HEK293 (cell line): ENCODE data around the gene LPO.

ENCODE experiments used
- CTCF ChIA-PET: fragments of 350-600 bp; formaldehyde crosslinking; extraction: SDS; loops from one replicate; lab custom pipeline; 2021; ENCODE audit warnings: antibody characterized with exemption; lab: Yijun Ruan, JAX
- POLR2A ChIA-PET: fragments of 300-600 bp; formaldehyde crosslinking; extraction: SDS; loops from one replicate; lab custom pipeline; 2020; ENCODE audit warnings: antibody characterized with exemption, inconsistent platforms; lab: Yijun Ruan, JAX
- H3K27ac ChIP-seq: fragments of 200-500 bp; sonication (Bioruptor generic); 2 replicates; pipeline ENCODE4 v1.5.1; 2014; ENCODE audit warnings: low read depth, low read length, control low read depth, inconsistent platforms; ENCODE audit errors: extremely low read depth
- H3K36me3 ChIP-seq, 2 experiments: fragments of 200-500 bp in 1 of 2; sonication (Bioruptor generic) in 1 of 2; 1 replicate in 1 of 2; 2 replicates in 1 of 2; pipeline ENCODE4 v1.5.1; 2014 to 2017; ENCODE audit warnings: inconsistent platforms in 2 of 2, low read length in 2 of 2; ENCODE audit not compliant: control insufficient read depth in 2 of 2, insufficient read depth in 1 of 2
- H3K4me1 ChIP-seq: fragments of 200-500 bp; sonication (Bioruptor generic); 2 replicates; pipeline ENCODE4 v1.5.1; 2014; ENCODE audit warnings: mild to moderate bottlenecking, low read length, inconsistent platforms; ENCODE audit not compliant: control insufficient read depth, insufficient read depth
- H3K4me3 ChIP-seq: 2 replicates; pipeline ENCODE4 v1.5.1; 2011; ENCODE audit warnings: low read depth, mild to moderate bottlenecking, control low read depth, low read length, moderate library complexity
- H3K9me3 ChIP-seq: fragments of 200-500 bp; sonication (Bioruptor generic); 2 replicates; pipeline ENCODE4 v1.5.1; 2014; ENCODE audit warnings: low read depth, low read length, inconsistent platforms; ENCODE audit not compliant: control insufficient read depth, insufficient read depth
- BCL11A ChIP-seq: fragments of 450-650 bp; formaldehyde crosslinking; IDR thresholded peaks from 2 replicates; pipeline ENCODE4 v1.5.1; 2016; ENCODE audit warnings: low read depth, missing biosample characterization, missing genetic modification characterization
- BCL6B ChIP-seq: fragments of 450-650 bp; formaldehyde crosslinking; IDR thresholded peaks from 2 replicates; pipeline ENCODE4 v1.5.1; 2017; ENCODE audit warnings: missing biosample characterization, missing genetic modification characterization
- CTCF ChIP-seq: fragments of 450-650 bp; formaldehyde crosslinking; IDR thresholded peaks from 2 replicates; pipeline ENCODE4 v1.5.1; 2016; ENCODE audit warnings: missing biosample characterization, missing genetic modification characterization
- GLI4 ChIP-seq: fragments of 450-650 bp; formaldehyde crosslinking; IDR thresholded peaks from 2 replicates; pipeline ENCODE4 v1.5.1; 2016; ENCODE audit warnings: missing biosample characterization, missing genetic modification characterization
- OSR2 ChIP-seq: fragments of 450-650 bp; formaldehyde crosslinking; IDR thresholded peaks from 2 replicates; pipeline ENCODE4 v1.5.1; 2016; ENCODE audit warnings: missing biosample characterization, missing genetic modification characterization
- PRDM1 ChIP-seq: fragments of 450-650 bp; formaldehyde crosslinking; IDR thresholded peaks from 2 replicates; pipeline ENCODE4; 2016; ENCODE audit warnings: missing biosample characterization, missing genetic modification characterization
- SP2 ChIP-seq: fragments of 450-650 bp; formaldehyde crosslinking; IDR thresholded peaks from 2 replicates; pipeline ENCODE4 v1.5.1; 2016; ENCODE audit warnings: missing biosample characterization, missing genetic modification characterization
- TSHZ1 ChIP-seq: fragments of 450-650 bp; formaldehyde crosslinking; IDR thresholded peaks from 2 replicates; pipeline ENCODE4 v1.5.1; 2016; ENCODE audit warnings: missing biosample characterization, missing genetic modification characterization, borderline replicate concordance
- ZBTB1 ChIP-seq: fragments of 450-650 bp; formaldehyde crosslinking; IDR thresholded peaks from 2 replicates; pipeline ENCODE4 v1.5.1; 2016; ENCODE audit warnings: missing biosample characterization, missing genetic modification characterization
- ZFP41 ChIP-seq: fragments of 450-650 bp; formaldehyde crosslinking; IDR thresholded peaks from 2 replicates; pipeline ENCODE4 v1.5.1; 2016; ENCODE audit warnings: missing biosample characterization, missing genetic modification characterization, borderline replicate concordance
- ZNF114 ChIP-seq: fragments of 450-650 bp; formaldehyde crosslinking; IDR thresholded peaks from 2 replicates; pipeline ENCODE4 v1.5.0; 2017; ENCODE audit warnings: missing biosample characterization, missing genetic modification characterization
- ZNF132 ChIP-seq: fragments of 450-650 bp; formaldehyde crosslinking; IDR thresholded peaks from 2 replicates; pipeline ENCODE4 v1.5.1; 2017; ENCODE audit warnings: missing biosample characterization, missing genetic modification characterization, borderline replicate concordance
- ZNF140 ChIP-seq: fragments of 450-650 bp; formaldehyde crosslinking; IDR thresholded peaks from 2 replicates; pipeline ENCODE4 v1.5.1; 2016; ENCODE audit warnings: missing biosample characterization, missing genetic modification characterization
- ZNF18 ChIP-seq: fragments of 450-650 bp; formaldehyde crosslinking; IDR thresholded peaks from 2 replicates; pipeline ENCODE4 v1.5.1; 2016; ENCODE audit warnings: missing biosample characterization, missing genetic modification characterization
- ZNF548 ChIP-seq: fragments of 450-650 bp; formaldehyde crosslinking; IDR thresholded peaks from 2 replicates; pipeline ENCODE4 v1.5.1; 2016; ENCODE audit warnings: missing biosample characterization, missing genetic modification characterization
- ZNF558 ChIP-seq: fragments of 450-650 bp; formaldehyde crosslinking; IDR thresholded peaks from 2 replicates; pipeline ENCODE4 v1.5.1; 2016; ENCODE audit warnings: missing biosample characterization, missing genetic modification characterization
- ZNF580 ChIP-seq: fragments of 450-650 bp; formaldehyde crosslinking; IDR thresholded peaks from 2 replicates; pipeline ENCODE4 v1.5.1; 2016; ENCODE audit warnings: missing biosample characterization, missing genetic modification characterization
- ZNF639 ChIP-seq: fragments of 450-650 bp; formaldehyde crosslinking; IDR thresholded peaks from 2 replicates; pipeline ENCODE4 v1.5.1; 2016; ENCODE audit warnings: missing biosample characterization, missing genetic modification characterization
- ZNF76 ChIP-seq: fragments of 450-650 bp; formaldehyde crosslinking; IDR thresholded peaks from 2 replicates; pipeline ENCODE4; 2016; ENCODE audit warnings: low read depth, missing biosample characterization, missing genetic modification characterization, borderline replicate concordance
- ZNF791 ChIP-seq: fragments of 450-650 bp; formaldehyde crosslinking; IDR thresholded peaks from 2 replicates; pipeline ENCODE4 v1.5.1; 2016; ENCODE audit warnings: missing biosample characterization, missing genetic modification characterization
- ZNF837 ChIP-seq: fragments of 450-650 bp; formaldehyde crosslinking; IDR thresholded peaks from 2 replicates; pipeline ENCODE4 v1.5.1; 2016; ENCODE audit warnings: missing biosample characterization, missing genetic modification characterization
- TF ChIP-seq, protein P1 (sequence below): fragments of 450-650 bp; IDR thresholded peaks from 2 replicates; pipeline ENCODE4 v1.5.1; 2018; ENCODE audit warnings: missing biosample characterization, missing genetic modification characterization

Gene LPO

DNA sequence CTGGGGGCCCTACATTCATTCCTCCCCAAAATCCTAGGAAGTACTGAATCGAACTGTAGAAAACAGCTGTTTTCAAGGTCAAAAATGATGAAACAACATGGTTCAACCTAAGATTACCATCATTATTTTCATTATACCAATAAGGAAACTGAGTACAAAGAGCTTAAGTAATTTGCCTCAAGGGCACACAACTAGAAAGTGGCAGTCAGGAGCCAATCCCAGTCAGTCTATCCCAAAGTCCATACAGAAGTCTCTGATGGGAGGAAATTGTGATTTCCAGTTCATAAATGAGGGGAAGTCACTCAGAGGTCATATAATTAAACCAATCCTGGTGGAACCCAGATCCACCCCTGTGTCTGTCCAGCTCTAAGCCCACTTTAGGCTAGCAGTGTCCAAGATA, 8.4 kb downstream of the LPO start:
- TF ChIP-seq OSR2 = no peak
- no peak for TF ChIP-seq ZNF558 (tag by site-specific recombination)
- TF ChIP-seq ZNF132 (tag by site-specific recombination) = no peak
- no peak for TF ChIP-seq ZBTB1 (tag by site-specific recombination)
- TF ChIP-seq ZNF18 (tag by site-specific recombination) = no peak
- no peak for TF ChIP-seq ZNF548 (tag by site-specific recombination)
- TF ChIP-seq ZNF76 = no peak
- no peak for TF ChIP-seq ZNF639 (tag by site-specific recombination)
- TF ChIP-seq ZNF837 = no peak
- TF ChIP-seq TSHZ1 (tag by site-specific recombination) = no peak
- no peak for TF ChIP-seq PRDM1 (tag by site-specific recombination)
- TF ChIP-seq BCL11A (tag by site-specific recombination) = no peak
- TF ChIP-seq, protein P1, sequence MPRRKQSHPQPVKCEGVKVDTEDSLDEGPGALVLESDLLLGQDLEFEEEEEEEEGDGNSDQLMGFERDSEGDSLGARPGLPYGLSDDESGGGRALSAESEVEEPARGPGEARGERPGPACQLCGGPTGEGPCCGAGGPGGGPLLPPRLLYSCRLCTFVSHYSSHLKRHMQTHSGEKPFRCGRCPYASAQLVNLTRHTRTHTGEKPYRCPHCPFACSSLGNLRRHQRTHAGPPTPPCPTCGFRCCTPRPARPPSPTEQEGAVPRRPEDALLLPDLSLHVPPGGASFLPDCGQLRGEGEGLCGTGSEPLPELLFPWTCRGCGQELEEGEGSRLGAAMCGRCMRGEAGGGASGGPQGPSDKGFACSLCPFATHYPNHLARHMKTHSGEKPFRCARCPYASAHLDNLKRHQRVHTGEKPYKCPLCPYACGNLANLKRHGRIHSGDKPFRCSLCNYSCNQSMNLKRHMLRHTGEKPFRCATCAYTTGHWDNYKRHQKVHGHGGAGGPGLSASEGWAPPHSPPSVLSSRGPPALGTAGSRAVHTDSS = no peak
- TF ChIP-seq SP2 (tag by site-specific recombination) = no peak
- no peak for TF ChIP-seq GLI4 (tag by site-specific recombination)
- TF ChIP-seq ZFP41 (tag by site-specific recombination) = no peak
- TF ChIP-seq, all 188 proteins: peak for 0
- H3K4me1 ChIP-seq = no peaks in the 10 kb centered on the region
- ChIA-PET CTCF (interaction anchor here (0.7 to 4.2 kb wide), 3 partner anchors 28 to 93 kb away, joined by 3 to 15 read pairs (median 4); partner anchors contain the start of gene MKS1), POLR2A (no interaction called here)
- no peak overlapping the region for H3K27ac ChIP-seq
- H3K9me3 ChIP-seq = no peaks in the 10 kb centered on the region
- H3K4me3 ChIP-seq = no peak overlapping the region
- no peaks in the 10 kb centered on the region for H3K36me3 ChIP-seq

GRCh38 chr17:58247511-58248363, 9.4 kb downstream of the LPO start:
- Histone ChIP-seq H3K4me1 (no peaks in the 10 kb centered on the region), H3K4me3 (no peak overlapping the region), H3K27ac (no peak overlapping the region), H3K36me3 (no peaks in the 10 kb centered on the region), H3K9me3 (no peaks in the 10 kb centered on the region)
- POLR2A ChIA-PET = no interaction called here
- CTCF ChIA-PET = interaction anchor here (0.7 to 4.2 kb wide), 12 partner anchors 11 to 239 kb away, joined by 3 to 32 read pairs (median 6); partner anchors contain the start of genes LPO and MKS1
- TF ChIP-seq ZNF791 (tag by site-specific recombination) (no peak), ZNF114 (tag by site-specific recombination) (no peak), BCL6B (no peak), ZNF140 (tag by site-specific recombination) (no peak), ZNF580 (no peak), ZNF837 (no peak), CTCF (no peak)
